ENCODE data around the gene PADI1.

The PADI1 gene

GRCh38 chr1:17198476-17199258 lies 6.3 kb upstream of the PADI1 start:
- no peak for DNase-seq

DNA sequence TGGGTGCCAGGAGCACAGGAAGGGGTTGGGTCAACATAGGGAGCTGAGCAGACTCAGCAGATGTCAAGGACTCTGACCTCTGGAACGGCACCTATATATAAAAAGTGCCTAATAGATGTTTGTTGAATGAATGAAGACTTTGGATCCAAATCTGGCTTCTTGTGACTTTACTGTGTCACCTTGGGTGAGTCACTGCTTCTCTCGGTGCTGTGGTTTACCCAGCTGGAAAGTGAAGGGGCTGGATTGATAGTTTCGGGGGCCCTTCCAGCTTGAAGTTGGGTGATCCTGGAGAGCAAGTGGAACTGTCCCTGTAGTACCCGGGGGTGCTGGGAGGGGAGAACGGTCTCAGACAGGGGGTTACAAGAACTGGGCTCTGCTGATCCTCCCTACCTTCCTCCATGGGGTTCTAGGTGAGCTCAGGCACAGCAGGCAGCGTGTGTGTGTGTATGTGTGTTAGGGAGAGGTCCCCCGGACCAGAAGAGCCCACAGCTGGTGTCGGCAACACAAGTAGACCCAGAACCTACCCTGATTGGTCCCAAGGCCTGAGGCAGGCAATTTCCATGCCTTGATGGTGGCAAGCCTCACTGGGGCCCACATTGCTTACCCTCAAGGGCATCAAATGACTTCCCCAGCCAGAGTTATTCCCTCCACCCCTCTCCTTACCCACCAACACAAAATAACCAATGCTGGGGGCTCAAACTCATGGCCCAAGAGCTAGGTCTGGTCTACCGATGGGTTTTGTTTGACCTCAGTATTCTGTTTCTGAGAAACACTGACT lies 5.5 kb upstream of the PADI1 start:
- no peak for DNase-seq

GRCh38 chr1:17200246-17200645 lies 4.7 kb upstream of the PADI1 start:
- DNase-seq: no peak

DNA sequence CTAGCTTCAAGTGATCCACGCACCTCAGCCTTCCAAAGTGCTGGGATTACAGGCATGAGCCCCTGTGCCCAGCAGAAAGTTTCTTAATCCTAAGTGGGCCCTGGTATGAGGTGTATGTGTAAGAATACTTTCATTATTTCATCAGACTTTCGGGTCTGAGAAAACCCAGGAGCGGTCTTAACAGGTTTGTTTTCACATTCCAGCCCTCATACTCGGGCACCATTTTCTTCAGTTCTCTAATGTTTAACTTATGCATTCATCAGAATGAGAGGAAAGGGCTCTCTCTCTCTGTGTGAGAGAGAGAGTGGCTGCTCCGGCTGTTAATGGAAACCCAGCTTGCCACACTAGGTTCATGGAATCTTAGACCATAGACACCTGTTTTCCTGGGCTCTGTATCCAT lies 4.2 kb upstream of the PADI1 start:
- DNase-seq: no peak

GRCh38 chr1:17201201-17202021 lies 3.5 kb upstream of the PADI1 start:
- no peak for DNase-seq

GRCh38 chr1:17205652-17206051 lies 724 bp downstream of the PADI1 start:
- DNase-seq: no peak

- no peak for DNase-seq
Observed at GRCh38 chr1:17206196-17206595, 1.3 kb downstream of the PADI1 start.

DNA sequence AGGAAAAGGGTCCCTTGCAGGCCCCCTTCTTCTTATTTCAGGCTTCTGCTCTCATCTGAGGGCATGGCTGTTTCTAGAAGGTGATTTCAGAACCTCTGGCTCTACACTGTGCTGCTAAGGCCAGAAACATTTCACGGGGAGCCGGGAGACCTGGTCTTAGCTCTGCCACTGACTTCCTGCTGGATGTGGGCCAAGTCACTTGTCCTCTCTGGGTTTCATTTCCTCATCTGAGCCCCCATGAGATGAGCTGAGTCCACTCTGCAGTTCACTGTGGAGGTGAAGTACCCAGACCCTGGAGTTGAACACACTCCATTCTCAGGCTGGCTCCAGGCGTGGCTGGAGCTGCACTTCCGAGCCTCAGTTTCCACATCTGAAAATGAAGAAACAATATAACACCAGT lies 2.1 kb downstream of the PADI1 start:
- no peak for DNase-seq

DNA sequence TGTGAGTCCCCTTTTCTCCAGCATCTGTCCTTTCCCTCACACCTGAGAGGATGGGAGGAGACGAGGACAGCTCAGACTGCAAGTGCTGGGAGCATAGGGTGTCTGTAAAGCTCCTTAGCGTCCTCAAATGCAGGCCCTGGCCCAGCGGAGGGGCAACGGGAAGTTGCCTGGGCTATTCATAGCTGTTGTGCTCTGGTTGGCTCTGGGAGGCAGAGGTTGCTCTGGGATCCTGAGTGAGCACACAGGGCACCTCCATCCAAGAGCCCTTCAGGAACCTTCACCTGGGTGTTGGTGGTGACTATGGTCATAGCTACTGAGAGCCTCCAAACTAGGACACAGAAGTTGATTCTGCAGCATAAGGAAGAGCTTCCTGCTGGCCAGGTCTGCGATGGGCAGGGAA lies 2.6 kb downstream of the PADI1 start:
- no peak for DNase-seq

- DNase-seq: peak in 1 of 2 experiments; percentile 12
Observed at GRCh38 chr1:17207966-17208418, 3.1 kb downstream of the PADI1 start.

DNA sequence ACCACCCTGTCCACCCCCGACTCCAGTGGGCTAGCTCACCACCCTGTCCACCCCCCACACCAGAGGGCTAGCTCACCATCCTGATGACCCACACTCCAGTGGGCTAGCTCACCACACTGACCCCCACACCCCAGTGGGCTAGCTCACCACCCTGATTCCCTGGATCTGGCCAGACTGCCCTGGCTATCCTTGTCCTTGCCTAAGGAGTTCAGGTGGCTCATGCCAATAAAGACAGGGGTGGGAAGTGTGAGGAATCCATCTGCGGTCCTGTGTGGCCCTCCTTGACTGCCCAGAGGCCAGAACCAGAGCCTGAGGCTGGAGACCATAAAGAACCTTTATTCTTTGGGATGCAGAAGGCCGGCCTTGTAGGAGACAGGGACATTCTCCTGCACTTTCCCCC lies 3.6 kb downstream of the PADI1 start:
- DNase-seq: no peak

DNA sequence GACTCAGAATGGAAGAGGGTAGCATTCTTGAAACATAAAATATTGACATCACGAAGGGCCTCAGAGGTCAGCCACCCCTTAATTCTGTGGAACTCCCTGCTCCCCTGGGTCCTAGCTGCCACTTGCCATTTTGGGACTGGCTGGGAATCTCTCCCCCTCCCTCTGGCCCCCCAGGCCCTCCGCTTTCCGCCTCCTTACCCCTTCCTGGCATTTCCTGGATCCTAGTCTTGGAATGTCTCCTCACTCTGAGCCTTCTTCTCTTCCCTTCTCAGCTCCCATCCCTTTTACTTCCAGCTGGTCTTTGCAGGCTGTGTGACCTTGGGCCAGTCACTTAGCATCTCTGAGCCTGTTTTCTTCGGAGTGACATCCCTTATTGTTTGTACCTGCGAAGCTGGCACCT lies 4.5 kb downstream of the PADI1 start:
- DNase-seq: no peak

- no peak for DNase-seq
Observed at GRCh38 chr1:17210176-17210575, 5.2 kb downstream of the PADI1 start.

DNA sequence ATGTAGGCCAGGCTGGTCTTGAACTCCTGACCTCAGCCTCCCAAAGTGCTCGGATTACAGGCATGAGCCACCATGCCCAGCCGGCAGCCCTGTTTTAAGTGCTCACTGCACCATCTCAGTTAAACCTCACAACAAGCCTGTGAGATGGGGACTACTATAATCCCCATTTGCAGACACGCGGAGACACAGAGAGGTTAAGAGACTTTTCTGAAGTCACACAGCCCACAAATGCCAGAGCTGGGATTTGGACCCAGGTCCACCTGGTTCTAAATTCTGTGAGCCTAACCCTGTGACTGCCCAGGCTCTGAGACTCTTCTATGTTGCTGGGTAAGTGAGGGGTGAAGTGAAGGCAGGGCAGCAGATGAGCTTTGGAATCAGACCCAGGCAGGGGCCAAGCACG lies 6.4 kb downstream of the PADI1 start:
- DNase-seq: no peak

GRCh38 chr1:17212009-17212408 lies 7.1 kb downstream of the PADI1 start:
- DNase-seq: no peak

- peak; percentile 9 to 15 for DNase-seq
Observed at GRCh38 chr1:17212487-17213121, 7.7 kb downstream of the PADI1 start.

GRCh38 chr1:17213148-17213781 lies 8.3 kb downstream of the PADI1 start:
- no peak for DNase-seq

DNA sequence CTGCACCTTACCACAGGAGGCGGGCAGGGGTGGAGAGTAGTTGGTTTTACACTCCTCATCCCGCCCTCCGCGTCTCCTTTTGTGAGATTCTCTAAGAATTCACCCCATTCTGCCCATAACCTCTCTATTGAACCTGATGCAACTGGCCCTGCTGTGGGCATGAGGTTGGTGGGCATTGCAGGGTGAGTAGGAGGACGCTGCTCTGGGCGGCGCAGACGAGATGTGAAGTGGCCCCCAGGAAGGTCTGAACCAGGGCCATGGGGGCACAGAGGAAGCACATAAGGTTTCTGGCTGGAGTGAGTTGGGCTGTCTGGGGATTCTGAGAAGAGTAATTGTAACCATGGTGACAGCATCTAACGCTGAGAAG lies 8.8 kb downstream of the PADI1 start:
- no peak for DNase-seq

GRCh38 chr1:17214876-17215544 lies 10.1 kb downstream of the PADI1 start:
- DNase-seq: no peak

- DNase-seq: no peak
Observed at GRCh38 chr1:17215545-17215890, 10.6 kb downstream of the PADI1 start.

- no peak for DNase-seq
Observed at GRCh38 chr1:17216078-17216477, 11.2 kb downstream of the PADI1 start.

- no peak for DNase-seq
Observed at GRCh38 chr1:17217607-17218006, 12.7 kb downstream of the PADI1 start.

All from NCI-H2081 (cell line).